Loucy (cell line): Measurements from ENCODE around the gene POLR3K.

Experiments
- EZH2phosphoT487 ChIP-seq: fragments of 200-600 bp; IDR thresholded peaks from 2 replicates; pipeline ENCODE4 v1.6.1; 2018; ENCODE audit warnings: antibody characterized with exemption, mild to moderate bottlenecking, moderate library complexity, borderline replicate concordance
- TF ChIP-seq, protein P1 (sequence below): fragments of 200-600 bp; sonication (generic); conservative IDR thresholded peaks from 2 replicates; pipeline ENCODE4 v1.5.1; 2014; ENCODE audit warnings: mild to moderate bottlenecking, antibody characterized with exemption, low read length

DNA sequence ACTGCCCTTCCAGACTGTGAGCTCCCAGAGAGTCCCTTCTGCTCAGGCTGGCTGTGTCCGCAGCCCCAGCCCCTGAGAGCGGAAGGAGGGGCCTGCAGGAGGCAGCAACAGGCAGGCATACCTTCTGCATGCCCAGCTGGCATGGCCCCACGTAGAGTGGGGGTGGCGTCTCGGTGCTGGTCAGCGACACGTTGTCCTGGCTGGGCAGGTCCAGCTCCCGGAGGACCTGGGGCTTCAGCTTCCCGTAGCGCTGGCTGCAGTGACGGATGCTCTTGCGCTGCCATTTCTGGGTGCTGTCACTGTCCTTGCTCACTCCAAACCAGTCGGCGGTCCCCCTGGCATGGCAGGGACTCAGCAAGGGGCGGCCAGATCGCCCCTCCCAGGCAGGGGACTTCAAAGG, 10.1 kb upstream of the POLR3K start:
- TF ChIP-seq, protein P1, sequence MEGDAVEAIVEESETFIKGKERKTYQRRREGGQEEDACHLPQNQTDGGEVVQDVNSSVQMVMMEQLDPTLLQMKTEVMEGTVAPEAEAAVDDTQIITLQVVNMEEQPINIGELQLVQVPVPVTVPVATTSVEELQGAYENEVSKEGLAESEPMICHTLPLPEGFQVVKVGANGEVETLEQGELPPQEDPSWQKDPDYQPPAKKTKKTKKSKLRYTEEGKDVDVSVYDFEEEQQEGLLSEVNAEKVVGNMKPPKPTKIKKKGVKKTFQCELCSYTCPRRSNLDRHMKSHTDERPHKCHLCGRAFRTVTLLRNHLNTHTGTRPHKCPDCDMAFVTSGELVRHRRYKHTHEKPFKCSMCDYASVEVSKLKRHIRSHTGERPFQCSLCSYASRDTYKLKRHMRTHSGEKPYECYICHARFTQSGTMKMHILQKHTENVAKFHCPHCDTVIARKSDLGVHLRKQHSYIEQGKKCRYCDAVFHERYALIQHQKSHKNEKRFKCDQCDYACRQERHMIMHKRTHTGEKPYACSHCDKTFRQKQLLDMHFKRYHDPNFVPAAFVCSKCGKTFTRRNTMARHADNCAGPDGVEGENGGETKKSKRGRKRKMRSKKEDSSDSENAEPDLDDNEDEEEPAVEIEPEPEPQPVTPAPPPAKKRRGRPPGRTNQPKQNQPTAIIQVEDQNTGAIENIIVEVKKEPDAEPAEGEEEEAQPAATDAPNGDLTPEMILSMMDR: no peak
- no peak for TF ChIP-seq EZH2phosphoT487
